ENCODE data around the gene PF4V1.

PF4V1 gene

GRCh38 chr4:73814679-73815078, 38.4 kb upstream of the PF4V1 start:
- Histone ChIP-seq H4K20me1 (ENCODE audit: insufficient read depth, low read length) (no peaks in the 10 kb centered on the region), H3F3A (ENCODE audit: insufficient read depth, low read length) (no peaks in the 10 kb centered on the region), H3K36me3 (ENCODE audit: insufficient read depth, low read length) (no peaks in the 10 kb centered on the region), H3K27ac (ENCODE audit: low read depth, low read length, poor library complexity, severe bottlenecking) (no peak overlapping the region), H2AFZ (ENCODE audit: low read length) (no peak overlapping the region), H3K27me3 (ENCODE audit: insufficient read depth, low read length) (no peaks in the 10 kb centered on the region), H3K9me2 (ENCODE audit: low read depth, low read length) (no peaks in the 10 kb centered on the region), H3K9ac (ENCODE audit: low read length) (no peak overlapping the region), H3K79me2 (ENCODE audit: insufficient read depth, low read length) (no peaks in the 10 kb centered on the region), H3K4me2 (ENCODE audit: low read length) (no peak overlapping the region), H3K4me3 (ENCODE audit: low read depth, low read length, poor library complexity, severe bottlenecking) (no peak overlapping the region), H3K4me1 (ENCODE audit: insufficient read depth, low read length, severe bottlenecking) (no peaks in the 10 kb centered on the region), H3K9me3 (ENCODE audit: low read length) (no peaks in the 10 kb centered on the region)
- no peak for TF ChIP-seq EZH2 (IDR thresholded peaks at IDR 0.05; ENCODE audit: borderline replicate concordance, low read length)
- TF ChIP-seq CTCF (IDR thresholded peaks at IDR 0.05; ENCODE audit: low read length): no peak

- Histone ChIP-seq H2AFZ (ENCODE audit: low read length) (no peak overlapping the region), H3K9ac (ENCODE audit: low read length) (no peak overlapping the region), H3K27ac (ENCODE audit: low read depth, low read length, poor library complexity, severe bottlenecking) (no peak overlapping the region), H3K4me2 (ENCODE audit: low read length) (no peak overlapping the region), H3K9me2 (ENCODE audit: low read depth, low read length) (no peaks in the 10 kb centered on the region), H3F3A (ENCODE audit: insufficient read depth, low read length) (no peaks in the 10 kb centered on the region), H3K27me3 (ENCODE audit: insufficient read depth, low read length) (no peaks in the 10 kb centered on the region), H3K9me3 (ENCODE audit: low read length) (no peaks in the 10 kb centered on the region), H3K4me3 (ENCODE audit: low read depth, low read length, poor library complexity, severe bottlenecking) (no peak overlapping the region), H3K36me3 (ENCODE audit: insufficient read depth, low read length) (no peaks in the 10 kb centered on the region), H3K4me1 (ENCODE audit: insufficient read depth, low read length, severe bottlenecking) (no peaks in the 10 kb centered on the region), H4K20me1 (ENCODE audit: insufficient read depth, low read length) (no peaks in the 10 kb centered on the region), H3K79me2 (ENCODE audit: insufficient read depth, low read length) (no peaks in the 10 kb centered on the region)
- TF ChIP-seq CTCF (IDR thresholded peaks at IDR 0.05; ENCODE audit: low read length) (no peak), EZH2 (IDR thresholded peaks at IDR 0.05; ENCODE audit: borderline replicate concordance, low read length) (no peak)
Measured at GRCh38 chr4:73815145-73815544, 38.0 kb upstream of the PF4V1 start.

GRCh38 chr4:73816814-73817213, 36.3 kb upstream of the PF4V1 start:
- TF ChIP-seq CTCF (IDR thresholded peaks at IDR 0.05; ENCODE audit: low read length) (no peak), EZH2 (IDR thresholded peaks at IDR 0.05; ENCODE audit: borderline replicate concordance, low read length) (no peak)
- Histone ChIP-seq H3K27me3 (ENCODE audit: insufficient read depth, low read length) (no peaks in the 10 kb centered on the region), H3F3A (ENCODE audit: insufficient read depth, low read length) (no peaks in the 10 kb centered on the region), H3K9me2 (ENCODE audit: low read depth, low read length) (no peaks in the 10 kb centered on the region), H3K4me2 (ENCODE audit: low read length) (no peak overlapping the region), H3K4me1 (ENCODE audit: insufficient read depth, low read length, severe bottlenecking) (no peaks in the 10 kb centered on the region), H3K36me3 (ENCODE audit: insufficient read depth, low read length) (no peaks in the 10 kb centered on the region), H3K27ac (ENCODE audit: low read depth, low read length, poor library complexity, severe bottlenecking) (no peak overlapping the region), H2AFZ (ENCODE audit: low read length) (no peak overlapping the region), H3K79me2 (ENCODE audit: insufficient read depth, low read length) (no peaks in the 10 kb centered on the region), H3K9ac (ENCODE audit: low read length) (no peak overlapping the region), H4K20me1 (ENCODE audit: insufficient read depth, low read length) (no peaks in the 10 kb centered on the region), H3K4me3 (ENCODE audit: low read depth, low read length, poor library complexity, severe bottlenecking) (no peak overlapping the region), H3K9me3 (ENCODE audit: low read length) (no peaks in the 10 kb centered on the region)
